GM20431 (cell line): ENCODE data around the gene PPP1CA.

Source experiments
- in situ Hi-C: fragments of 300-500 bp; cut with MseI, MboI; formaldehyde crosslinking; loops from one replicate; pipeline ENCODE4 v1.15.0; 2020; ENCODE audit warnings: low sequenced_read_pairs; ENCODE audit not compliant: unreplicated experiment

Gene PPP1CA

GRCh38 chr11:67401495-67402191 is at the start of gene PPP1CA:
TSS of gene PPP1CA (minus strand) at chr11:67401858. CDS start at chr11:67401782, 76 bp downstream.
- in situ Hi-C loops: no loop called here

DNA sequence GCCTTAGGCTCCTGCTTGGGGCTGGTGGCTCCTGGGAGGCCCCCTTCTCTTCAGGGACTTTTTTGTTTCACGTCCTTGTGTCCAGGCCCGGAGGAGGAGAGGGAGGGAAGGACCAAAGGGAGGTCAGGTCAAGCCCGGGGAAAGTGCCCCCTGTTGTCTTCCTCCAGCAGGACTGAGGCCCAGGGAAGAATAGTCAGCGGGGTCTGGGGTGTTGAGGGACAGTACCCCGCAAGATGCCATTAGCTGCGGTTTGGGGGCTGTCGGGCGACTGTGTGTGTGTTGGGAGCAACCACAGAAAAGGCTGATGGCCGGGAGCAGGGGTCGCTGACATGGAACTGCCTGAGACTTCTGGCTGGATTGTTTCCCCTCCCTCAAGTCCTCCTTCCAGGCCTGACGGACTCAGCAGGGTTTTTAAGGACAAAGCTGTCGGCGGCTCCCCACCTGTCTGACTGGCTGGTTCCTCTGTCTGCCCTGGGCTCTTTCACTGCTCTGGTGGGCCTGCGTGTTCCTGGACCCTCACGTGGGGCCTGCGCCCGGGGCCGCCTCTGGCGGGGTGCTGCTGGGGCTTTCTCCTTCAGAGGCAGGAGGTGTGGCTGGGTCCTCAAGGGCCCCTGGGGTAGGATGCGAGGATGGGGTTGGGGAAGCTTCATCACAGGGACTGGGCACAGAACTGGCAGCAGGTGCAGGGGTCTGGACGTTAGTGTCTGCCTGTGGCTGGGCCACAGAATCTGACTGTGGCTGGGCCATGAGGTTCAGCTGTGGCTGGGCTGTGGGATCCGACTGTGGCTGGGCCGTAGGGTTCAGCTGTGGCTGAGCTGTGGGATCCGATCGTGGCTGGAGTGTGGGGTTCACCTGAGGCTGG is 49.4 kb upstream of the PPP1CA start:
- in situ Hi-C loops: no loop called here

DNA sequence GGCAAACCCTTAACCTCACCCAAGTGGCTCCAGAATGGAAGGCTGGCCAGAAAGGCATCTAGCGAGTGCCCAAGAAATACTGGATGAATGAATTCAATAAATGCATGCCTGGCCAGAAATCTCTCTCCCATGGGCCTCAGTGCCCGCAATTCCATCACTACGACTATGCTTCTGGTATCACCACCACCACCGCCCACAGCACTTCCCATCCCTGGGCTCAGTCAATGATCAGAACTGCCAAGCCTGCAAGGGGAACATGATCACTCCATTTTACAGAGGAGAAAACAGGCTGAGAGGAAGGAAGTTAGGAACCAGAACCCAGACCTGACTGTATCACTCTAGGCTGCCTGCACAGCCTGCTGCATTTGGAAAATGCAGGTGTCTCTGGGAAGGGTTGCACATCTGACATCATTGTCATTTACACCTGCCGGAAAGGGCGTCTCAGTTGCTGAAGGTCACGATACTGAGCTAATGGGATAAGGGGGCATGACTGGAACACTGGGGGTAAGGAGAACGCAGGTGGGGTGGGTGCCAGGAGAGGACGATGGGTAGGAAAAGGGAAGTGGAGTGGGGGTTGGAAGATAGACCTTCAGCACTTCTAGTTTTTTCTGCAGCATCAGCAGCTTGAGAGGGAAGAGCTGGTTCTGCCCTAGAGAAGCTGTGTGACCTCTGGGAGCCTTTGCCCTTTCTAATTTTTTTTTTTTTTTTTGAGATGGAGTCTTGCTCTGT is 47.6 kb upstream of the PPP1CA start:
- in situ Hi-C loops: no loop called here

DNA sequence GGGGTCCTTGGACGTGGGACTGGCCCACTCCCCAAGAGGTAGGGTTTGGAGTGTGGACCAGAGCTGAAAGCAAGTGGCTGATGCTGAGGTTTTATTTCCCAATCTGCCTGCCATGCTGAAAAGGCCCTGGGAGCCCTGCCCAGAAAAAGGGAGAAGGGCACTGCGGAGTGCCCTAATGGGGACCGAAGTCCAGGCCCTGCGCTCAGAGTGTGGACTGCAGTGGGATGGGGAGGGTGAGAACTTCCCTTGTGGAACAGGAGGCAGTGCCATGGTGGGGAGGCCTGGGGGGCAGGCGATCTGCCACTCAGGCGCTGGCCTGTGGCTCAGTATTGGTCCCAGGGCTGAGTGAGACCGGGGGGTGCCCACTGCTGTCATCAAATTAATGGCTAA is 46.6 kb upstream of the PPP1CA start:
- in situ Hi-C loops: no loop called here

DNA sequence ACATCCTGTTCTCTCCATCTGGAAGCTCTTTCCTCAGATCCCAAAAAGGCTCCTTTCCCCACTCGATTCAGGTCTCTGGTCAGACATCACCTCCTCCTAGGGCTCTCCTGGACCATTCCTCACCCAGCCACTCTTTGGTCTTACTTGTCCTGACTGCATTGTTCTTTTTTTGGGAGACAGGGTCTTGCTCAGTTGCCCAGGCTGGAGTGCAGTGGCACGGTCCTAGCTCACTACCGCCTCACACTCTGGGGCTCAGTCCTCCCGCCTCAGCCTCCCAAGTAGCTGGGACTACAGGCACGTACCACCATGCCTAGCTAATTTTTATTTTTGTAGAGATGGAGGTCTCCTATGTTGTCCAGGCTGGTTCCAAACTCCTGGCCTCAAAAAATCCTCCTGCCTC is 43.9 kb upstream of the PPP1CA start:
- in situ Hi-C loops: no loop called here

GRCh38 chr11:67442504-67443404 is 41.1 kb upstream of the PPP1CA start:
- in situ Hi-C loops: no loop called here

DNA sequence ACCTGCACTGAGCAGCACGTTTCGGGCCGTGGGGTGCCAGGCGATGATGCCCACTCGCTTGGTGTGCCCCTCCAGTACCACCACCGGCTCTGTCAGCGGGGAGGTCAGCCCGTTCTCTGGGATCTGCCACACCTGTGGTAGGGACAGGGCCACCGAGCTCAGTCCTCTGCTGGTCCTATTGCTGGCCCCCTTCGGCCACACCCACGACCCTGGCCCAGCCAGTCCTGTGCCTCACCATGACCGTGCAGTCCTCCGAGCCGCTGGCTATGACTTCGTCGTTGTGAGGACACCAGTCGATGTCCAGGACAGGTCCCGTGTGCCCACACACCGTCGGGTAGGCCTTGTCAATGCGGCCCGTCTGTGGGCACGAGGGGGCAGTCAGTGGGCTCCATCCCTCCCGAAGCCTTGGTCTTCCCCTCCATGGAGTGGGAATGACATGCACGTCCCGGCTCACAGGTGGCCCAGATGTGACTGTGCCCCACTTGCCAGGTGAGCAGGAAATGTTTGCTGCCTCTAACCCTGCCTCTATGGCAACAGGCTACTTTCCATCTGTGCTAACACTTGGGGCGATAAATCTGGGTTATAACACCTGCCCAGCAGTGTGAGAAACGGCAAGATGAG is 40.2 kb upstream of the PPP1CA start:
- in situ Hi-C loops: no loop called here

DNA sequence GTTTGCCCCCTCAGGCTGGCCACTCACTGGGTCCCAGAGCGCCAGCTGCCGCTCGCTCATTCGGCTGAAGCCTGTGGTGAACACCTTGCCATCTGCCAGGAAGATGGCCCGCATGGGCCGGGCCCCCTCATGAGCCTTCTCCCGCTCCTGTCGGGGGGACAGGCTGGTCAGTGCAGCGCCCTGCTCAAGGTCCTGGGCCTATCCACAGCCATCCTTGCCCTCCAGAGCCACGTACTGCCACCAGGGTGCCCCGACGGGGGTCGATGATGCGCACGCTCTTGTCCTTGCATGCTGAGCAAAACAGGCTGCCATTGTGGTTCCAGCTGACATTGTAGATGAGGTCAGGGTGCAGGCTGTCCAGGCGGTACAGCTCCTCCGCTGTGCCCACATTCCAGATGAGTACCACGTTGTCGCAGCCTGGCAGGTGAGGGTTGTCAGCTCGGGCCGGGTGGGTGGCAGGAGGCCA is 39.5 kb upstream of the PPP1CA start:
- in situ Hi-C loops: no loop called here

- in situ Hi-C loops: no loop called here
Measured at GRCh38 chr11:67440229-67441097, 38.8 kb upstream of the PPP1CA start.

DNA sequence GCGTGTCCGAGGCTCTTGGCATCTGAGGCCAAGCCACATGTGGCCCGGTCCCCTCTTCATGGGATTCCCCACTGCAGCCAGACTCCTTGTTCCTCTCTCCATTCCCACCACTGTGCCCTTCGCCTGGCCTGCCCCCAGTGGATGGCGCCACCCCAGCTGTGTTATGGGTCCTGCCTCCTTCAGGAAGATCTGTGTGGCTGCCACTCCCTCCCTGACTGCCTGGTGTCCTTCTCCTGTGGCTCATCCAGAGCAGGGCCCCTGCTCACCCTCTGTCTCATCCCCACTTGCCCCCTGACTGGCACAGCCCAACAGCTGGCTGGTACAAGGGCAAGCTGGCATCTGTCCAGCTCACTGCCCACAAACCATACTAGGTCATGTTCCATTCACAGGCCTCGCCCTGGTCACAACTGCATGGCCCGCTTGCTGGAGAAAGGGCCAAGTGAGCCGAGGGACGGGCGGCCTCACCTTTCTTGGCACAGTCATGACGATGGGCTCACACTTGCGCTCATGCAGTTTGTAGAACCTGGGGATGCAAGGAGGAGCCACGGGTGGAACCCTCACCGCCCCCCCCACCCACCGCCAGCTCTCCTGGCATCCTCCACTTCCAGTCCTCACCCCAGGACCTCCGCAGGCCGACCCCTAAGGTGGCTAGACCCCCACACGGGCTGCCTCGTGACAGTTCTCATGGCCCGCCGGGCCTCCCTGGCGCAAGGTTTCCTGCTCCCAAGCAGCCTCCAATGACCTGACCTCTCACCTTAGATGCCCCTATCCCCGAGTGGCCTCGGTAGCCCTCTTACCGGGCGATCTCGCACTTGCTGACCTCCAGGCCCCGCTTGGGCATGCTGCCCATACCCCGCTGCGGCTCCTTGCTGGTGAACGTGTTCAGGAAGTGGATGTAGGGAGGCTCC is 37.9 kb upstream of the PPP1CA start:
- in situ Hi-C loops: no loop called here

DNA sequence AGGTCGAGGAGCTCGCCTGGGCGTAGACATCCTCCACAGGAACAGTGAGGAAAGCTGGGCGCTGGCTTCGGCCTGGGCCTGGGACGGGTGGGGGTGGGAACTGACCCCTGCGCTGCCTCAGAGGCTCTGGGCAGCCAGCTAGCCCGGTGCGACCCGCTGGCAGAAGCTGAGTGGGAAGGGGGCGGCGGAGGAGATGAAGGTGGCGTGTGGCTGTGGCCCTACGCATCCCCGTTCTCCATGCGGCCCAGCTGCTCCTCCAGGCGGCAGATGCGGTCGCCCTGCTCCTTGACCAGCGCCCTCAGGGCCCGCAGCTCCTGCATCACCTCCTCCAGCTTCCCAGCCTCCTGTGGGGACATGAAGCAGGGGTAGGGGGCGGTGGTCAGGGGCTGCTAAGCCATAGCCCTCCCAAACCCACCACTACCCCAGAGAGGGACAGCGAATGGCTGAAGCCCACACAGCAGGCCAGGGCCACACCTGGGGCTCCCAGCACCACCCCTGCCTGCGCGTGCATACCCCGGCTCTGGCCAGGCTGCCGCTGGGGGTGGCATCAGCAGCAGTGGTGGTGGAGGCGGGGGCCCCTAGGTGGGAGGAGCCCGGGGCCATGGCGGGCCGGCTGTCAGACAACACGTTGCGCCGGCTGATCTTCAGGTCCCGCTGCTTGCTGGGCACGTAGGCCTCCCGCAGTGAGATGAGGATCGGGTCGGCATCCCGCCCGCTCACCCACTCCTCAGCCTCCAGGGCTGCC is 36.7 kb upstream of the PPP1CA start:
- in situ Hi-C loops: no loop called here

- in situ Hi-C loops: no loop called here
Measured at GRCh38 chr11:67437809-67438157, 36.1 kb upstream of the PPP1CA start.

GRCh38 chr11:67437082-67437808 is 35.6 kb upstream of the PPP1CA start, which contains the start of gene PTPRCAP:
TSS of gene PTPRCAP (minus strand) at chr11:67437682. CDS start at chr11:67437619, 63 bp downstream.
- in situ Hi-C loops: no loop called here

GRCh38 chr11:67436459-67437081 is 34.9 kb upstream of the PPP1CA start:
- in situ Hi-C loops: no loop called here

- in situ Hi-C loops: no loop called here
Measured at GRCh38 chr11:67435727-67436458, 34.2 kb upstream of the PPP1CA start.
